Measurements from ENCODE around the gene SMTNL2.

DNA sequence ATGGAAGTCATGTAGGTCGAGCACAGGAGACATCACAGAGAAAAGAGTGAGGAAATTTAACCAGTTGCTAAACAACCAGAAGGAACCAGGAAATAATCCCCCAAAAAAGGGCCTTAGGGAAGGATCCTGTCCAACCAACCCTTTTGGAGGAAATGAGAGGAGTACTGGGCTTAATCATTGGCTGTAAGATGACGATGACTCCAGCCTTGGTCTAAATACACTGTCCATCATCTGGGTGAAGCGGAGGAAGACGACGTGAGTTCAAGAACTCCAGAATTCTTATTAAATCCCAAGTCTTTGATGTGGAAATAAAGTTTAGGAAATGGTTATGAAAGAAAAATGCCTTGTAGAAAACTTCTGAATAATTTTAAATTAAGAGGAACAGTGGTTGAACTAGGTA, 68.7 kb downstream of the SMTNL2 start:
- TF ChIP-seq CTCF (IDR thresholded peaks at IDR 0.05), result no peak
- TF ChIP-seq EP300 (IDR thresholded peaks at IDR 0.05; ENCODE audit: borderline replicate concordance in 1 of 2, low read depth in 1 of 2, low read length in 1 of 2), result no peak
- no peak for TF ChIP-seq POLR2AphosphoS5 (IDR thresholded peaks at IDR 0.05; ENCODE audit: low read depth, low read length)
- TF ChIP-seq RFX5 (IDR thresholded peaks at IDR 0.05; ENCODE audit: low read length), result no peak
- TF ChIP-seq, protein P1, sequence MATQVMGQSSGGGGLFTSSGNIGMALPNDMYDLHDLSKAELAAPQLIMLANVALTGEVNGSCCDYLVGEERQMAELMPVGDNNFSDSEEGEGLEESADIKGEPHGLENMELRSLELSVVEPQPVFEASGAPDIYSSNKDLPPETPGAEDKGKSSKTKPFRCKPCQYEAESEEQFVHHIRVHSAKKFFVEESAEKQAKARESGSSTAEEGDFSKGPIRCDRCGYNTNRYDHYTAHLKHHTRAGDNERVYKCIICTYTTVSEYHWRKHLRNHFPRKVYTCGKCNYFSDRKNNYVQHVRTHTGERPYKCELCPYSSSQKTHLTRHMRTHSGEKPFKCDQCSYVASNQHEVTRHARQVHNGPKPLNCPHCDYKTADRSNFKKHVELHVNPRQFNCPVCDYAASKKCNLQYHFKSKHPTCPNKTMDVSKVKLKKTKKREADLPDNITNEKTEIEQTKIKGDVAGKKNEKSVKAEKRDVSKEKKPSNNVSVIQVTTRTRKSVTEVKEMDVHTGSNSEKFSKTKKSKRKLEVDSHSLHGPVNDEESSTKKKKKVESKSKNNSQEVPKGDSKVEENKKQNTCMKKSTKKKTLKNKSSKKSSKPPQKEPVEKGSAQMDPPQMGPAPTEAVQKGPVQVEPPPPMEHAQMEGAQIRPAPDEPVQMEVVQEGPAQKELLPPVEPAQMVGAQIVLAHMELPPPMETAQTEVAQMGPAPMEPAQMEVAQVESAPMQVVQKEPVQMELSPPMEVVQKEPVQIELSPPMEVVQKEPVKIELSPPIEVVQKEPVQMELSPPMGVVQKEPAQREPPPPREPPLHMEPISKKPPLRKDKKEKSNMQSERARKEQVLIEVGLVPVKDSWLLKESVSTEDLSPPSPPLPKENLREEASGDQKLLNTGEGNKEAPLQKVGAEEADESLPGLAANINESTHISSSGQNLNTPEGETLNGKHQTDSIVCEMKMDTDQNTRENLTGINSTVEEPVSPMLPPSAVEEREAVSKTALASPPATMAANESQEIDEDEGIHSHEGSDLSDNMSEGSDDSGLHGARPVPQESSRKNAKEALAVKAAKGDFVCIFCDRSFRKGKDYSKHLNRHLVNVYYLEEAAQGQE (IDR thresholded peaks at IDR 0.05; ENCODE audit: low read depth, low read length), result no peak
- no peak for TF ChIP-seq SIN3A (IDR thresholded peaks at IDR 0.05; ENCODE audit: borderline replicate concordance, low read depth, low read length)
- TF ChIP-seq NRF1 (IDR thresholded peaks at IDR 0.05; ENCODE audit: low read depth, low read length), result no peak
- no peak for TF ChIP-seq YY1 (IDR thresholded peaks at IDR 0.05; ENCODE audit: low read depth)
- TF ChIP-seq, protein P2, sequence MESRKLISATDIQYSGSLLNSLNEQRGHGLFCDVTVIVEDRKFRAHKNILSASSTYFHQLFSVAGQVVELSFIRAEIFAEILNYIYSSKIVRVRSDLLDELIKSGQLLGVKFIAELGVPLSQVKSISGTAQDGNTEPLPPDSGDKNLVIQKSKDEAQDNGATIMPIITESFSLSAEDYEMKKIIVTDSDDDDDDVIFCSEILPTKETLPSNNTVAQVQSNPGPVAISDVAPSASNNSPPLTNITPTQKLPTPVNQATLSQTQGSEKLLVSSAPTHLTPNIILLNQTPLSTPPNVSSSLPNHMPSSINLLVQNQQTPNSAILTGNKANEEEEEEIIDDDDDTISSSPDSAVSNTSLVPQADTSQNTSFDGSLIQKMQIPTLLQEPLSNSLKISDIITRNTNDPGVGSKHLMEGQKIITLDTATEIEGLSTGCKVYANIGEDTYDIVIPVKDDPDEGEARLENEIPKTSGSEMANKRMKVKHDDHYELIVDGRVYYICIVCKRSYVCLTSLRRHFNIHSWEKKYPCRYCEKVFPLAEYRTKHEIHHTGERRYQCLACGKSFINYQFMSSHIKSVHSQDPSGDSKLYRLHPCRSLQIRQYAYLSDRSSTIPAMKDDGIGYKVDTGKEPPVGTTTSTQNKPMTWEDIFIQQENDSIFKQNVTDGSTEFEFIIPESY (IDR thresholded peaks at IDR 0.05; ENCODE audit: borderline replicate concordance, low read depth), result no peak
- TF ChIP-seq RAD21 (IDR thresholded peaks at IDR 0.05; ENCODE audit: low read length), result no peak
- TF ChIP-seq TCF12 (IDR thresholded peaks at IDR 0.05), result no peak
- no peak for TF ChIP-seq FOXM1 (IDR thresholded peaks at IDR 0.05; ENCODE audit: low read depth)
- TF ChIP-seq TAF1 (IDR thresholded peaks at IDR 0.05; ENCODE audit: borderline replicate concordance, low read depth, low read length), result no peak

Data from SK-N-SH (cell line).